Measurements from ENCODE around the gene NRIP1. TPM values are rescaled to one million over a fixed set of nuclear protein-coding genes. Genes with fewer than 3 reads are reported as not detected.

NRIP1 gene
- polyA plus RNA-seq, 3 donors from 2014 or later: 21.5 to 25.1 (median 24.4) TPM

- Mint-ChIP-seq H3K9me3 (no peaks in the 10 kb centered on the region), H3K27ac (no peak overlapping the region), H3K4me1 (no peaks in the 10 kb centered on the region), H3K4me3 (no peak overlapping the region), H3K36me3 (no peaks in the 10 kb centered on the region), H3K27me3 (ENCODE audit: low read depth in 3 of 3) (peaks cover under 1 to 15% (median 6%) of the 10 kb centered on the region in 3 donors)
- no peak for DNase-seq
These were observed 23.7 kb upstream of the NRIP1 start for GRCh38 chr21:15088488-15088887.

DNA sequence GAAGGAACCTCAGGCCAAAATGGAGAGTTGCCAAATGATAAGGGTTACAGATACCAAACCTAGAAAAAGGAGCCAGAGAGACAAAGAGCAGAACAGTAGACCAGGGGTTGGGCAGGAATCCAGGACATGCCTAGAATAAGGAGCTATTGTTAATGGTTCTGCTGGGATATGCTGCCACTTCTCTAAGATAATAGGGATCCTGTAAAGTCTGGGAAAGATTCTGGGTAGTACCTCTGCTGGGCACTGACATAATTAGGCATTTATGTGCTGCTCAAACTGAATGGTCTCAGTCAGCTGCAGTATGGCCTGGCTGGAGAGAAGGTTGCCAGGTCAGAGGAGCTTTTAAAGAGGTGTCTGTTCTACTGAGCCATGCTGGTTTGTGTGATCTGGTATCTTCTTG is 19.9 kb upstream of the NRIP1 start:
- no peaks in the 10 kb centered on the region for H3K36me3 Mint-ChIP-seq
- no peaks in the 10 kb centered on the region for H3K4me1 Mint-ChIP-seq
- no peaks in the 10 kb centered on the region for H3K9me3 Mint-ChIP-seq
- no peak overlapping the region for H3K4me3 Mint-ChIP-seq
- H3K27me3 Mint-ChIP-seq (ENCODE audit: low read depth in 3 of 3): peaks cover 0 to 9% (median 0%) of the 10 kb centered on the region in 3 donors
- H3K27ac Mint-ChIP-seq: no peak overlapping the region
- DNase-seq: no peak

- Mint-ChIP-seq H3K4me1 (no peaks in the 10 kb centered on the region), H3K9me3 (no peaks in the 10 kb centered on the region), H3K27ac (no peak overlapping the region), H3K4me3 (no peak overlapping the region), H3K36me3 (no peaks in the 10 kb centered on the region), H3K27me3 (ENCODE audit: low read depth in 3 of 3) (peaks cover 0 to 2% (median 0%) of the 10 kb centered on the region in 3 donors)
- no peak for DNase-seq
These were observed 15.7 kb upstream of the NRIP1 start for GRCh38 chr21:15080526-15080925.

DNA sequence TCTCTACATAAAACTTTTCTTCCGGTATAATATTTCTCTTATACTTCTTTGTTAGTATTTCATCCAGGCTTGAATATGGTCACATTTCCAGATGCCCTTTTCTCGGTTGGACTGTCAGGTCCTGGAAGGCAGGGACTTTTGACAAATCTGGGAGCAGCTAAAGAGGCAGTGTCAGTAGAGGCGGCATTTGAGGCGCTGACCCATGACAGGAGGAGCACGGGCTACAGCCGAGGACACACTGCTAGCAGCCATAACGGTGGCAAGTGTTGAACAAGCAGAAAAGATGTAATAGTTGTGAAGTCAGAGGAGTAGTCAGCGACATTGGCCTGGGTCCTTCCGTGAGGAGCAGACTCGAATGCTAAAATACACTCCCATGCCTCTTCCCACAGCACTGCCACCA is 14.5 kb upstream of the NRIP1 start:
- H3K4me3 Mint-ChIP-seq: no peak overlapping the region
- peaks cover 0 to 2% (median 2%) of the 10 kb centered on the region in 3 donors for H3K27me3 Mint-ChIP-seq (ENCODE audit: low read depth in 3 of 3)
- no peak for DNase-seq
- no peaks in the 10 kb centered on the region for H3K9me3 Mint-ChIP-seq
- H3K36me3 Mint-ChIP-seq: no peaks in the 10 kb centered on the region
- no peaks in the 10 kb centered on the region for H3K4me1 Mint-ChIP-seq
- no peak overlapping the region for H3K27ac Mint-ChIP-seq

- no peak for DNase-seq
- Mint-ChIP-seq H3K9me3 (no peaks in the 10 kb centered on the region), H3K27ac (no peak overlapping the region), H3K4me3 (no peak overlapping the region), H3K36me3 (no peaks in the 10 kb centered on the region), H3K27me3 (ENCODE audit: low read depth in 3 of 3) (peaks cover 0 to 4% (median 2%) of the 10 kb centered on the region in 3 donors), H3K4me1 (no peaks in the 10 kb centered on the region)
These were observed 13.4 kb upstream of the NRIP1 start for GRCh38 chr21:15078180-15078579.

DNA sequence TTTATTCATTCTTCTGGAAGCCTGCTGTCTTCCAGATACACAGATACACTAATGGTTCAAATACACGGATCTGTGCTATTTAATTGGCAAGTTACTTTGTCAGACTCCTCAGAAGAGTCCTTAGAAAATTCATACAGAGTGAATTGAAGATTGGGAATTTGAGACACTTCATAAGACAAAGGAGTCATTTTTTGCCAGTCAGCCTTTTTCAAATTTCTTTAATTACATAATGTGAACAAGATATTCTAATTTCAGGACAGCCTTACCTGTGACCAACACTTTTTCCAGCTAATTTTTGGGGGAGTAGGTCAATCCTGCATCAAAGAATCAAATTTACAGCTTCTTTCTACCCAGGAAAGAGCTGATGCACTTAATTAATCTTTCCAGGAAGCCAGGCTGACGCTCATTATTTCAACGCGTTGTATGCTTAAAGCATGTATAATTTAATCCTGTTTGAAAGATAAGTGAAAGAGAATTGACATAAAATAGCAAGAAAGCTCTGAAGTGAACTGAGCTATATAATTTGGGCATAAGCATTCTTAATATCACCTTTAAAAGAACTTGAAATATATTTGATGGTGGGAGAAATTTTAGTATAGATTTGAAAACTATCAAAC is 12.8 kb upstream of the NRIP1 start:
- Mint-ChIP-seq H3K4me1 (no peaks in the 10 kb centered on the region), H3K27me3 (ENCODE audit: low read depth in 3 of 3) (peaks cover 0 to 4% (median 2%) of the 10 kb centered on the region in 3 donors), H3K36me3 (no peaks in the 10 kb centered on the region), H3K27ac (no peak overlapping the region), H3K4me3 (no peak overlapping the region), H3K9me3 (no peaks in the 10 kb centered on the region)
- DNase-seq: no peak

DNA sequence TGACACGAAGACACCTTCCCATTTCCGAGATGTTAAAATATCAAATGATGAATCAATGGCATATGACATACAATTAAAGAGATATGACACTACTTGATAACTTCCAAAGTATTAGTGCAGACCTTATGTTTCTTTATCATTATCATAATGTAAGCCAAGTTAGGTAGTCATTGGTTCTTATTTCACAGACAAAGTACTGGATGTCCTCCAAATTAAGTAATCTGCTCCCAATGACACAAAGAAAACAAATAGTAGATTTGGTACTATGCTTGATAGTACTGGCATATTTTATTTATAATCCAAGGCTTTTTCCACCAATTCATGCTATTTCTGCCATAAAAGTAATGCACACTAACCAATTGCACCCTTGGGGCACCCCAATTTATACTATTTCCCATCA is 11.9 kb upstream of the NRIP1 start:
- Mint-ChIP-seq H3K27me3 (ENCODE audit: low read depth in 3 of 3) (peaks cover 0 to 4% (median 2%) of the 10 kb centered on the region in 3 donors), H3K4me3 (no peak overlapping the region), H3K36me3 (no peaks in the 10 kb centered on the region), H3K9me3 (no peaks in the 10 kb centered on the region), H3K27ac (no peak overlapping the region), H3K4me1 (no peaks in the 10 kb centered on the region)
- no peak for DNase-seq

DNA sequence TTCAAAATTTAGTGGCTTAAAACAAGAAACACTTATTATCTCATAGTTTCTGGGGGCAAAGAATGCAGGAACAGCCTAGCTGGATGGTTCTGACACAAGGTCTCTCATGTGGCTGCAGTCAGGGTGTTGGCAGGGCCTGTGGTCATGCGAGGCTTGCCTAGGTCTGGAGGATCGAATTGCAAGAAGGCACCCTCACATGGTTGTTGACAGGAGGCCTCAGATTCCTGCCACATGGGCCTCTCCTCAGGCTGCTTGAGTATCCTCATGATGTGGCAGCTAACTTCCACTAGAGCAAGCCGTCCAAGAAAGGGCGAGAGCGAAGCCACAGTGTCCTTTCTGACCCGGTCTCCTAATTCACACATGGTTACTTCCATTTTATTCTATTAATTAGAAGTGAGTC is 6.2 kb upstream of the NRIP1 start:
- Mint-ChIP-seq H3K9me3 (no peaks in the 10 kb centered on the region), H3K36me3 (no peaks in the 10 kb centered on the region), H3K4me1 (peaks cover 4 to 10% of the 10 kb centered on the region in 2 donors), H3K27ac (no peak overlapping the region), H3K4me3 (no peak overlapping the region), H3K27me3 (ENCODE audit: low read depth in 3 of 3) (peaks cover 1 to 3% (median 3%) of the 10 kb centered on the region in 3 donors)
- no peak for DNase-seq

GRCh38 chr21:15066123-15066575 is 1.3 kb upstream of the NRIP1 start:
- H3K9me3 Mint-ChIP-seq: peaks cover 0 to 1% (median 0%) of the 10 kb centered on the region in 6 donors
- no peak for DNase-seq
- H3K27ac Mint-ChIP-seq: peak overlapping the region; percentile 87 to 98 (median 96)
- H3K36me3 Mint-ChIP-seq: no peaks in the 10 kb centered on the region
- H3K4me3 Mint-ChIP-seq: peak overlapping the region; percentile 92 to 98 (median 93)
- H3K27me3 Mint-ChIP-seq (ENCODE audit: low read depth in 3 of 3): peaks cover 8 to 13% (median 11%) of the 10 kb centered on the region in 3 donors
- peaks cover 34 to 44% of the 10 kb centered on the region in 2 donors for H3K4me1 Mint-ChIP-seq

DNA sequence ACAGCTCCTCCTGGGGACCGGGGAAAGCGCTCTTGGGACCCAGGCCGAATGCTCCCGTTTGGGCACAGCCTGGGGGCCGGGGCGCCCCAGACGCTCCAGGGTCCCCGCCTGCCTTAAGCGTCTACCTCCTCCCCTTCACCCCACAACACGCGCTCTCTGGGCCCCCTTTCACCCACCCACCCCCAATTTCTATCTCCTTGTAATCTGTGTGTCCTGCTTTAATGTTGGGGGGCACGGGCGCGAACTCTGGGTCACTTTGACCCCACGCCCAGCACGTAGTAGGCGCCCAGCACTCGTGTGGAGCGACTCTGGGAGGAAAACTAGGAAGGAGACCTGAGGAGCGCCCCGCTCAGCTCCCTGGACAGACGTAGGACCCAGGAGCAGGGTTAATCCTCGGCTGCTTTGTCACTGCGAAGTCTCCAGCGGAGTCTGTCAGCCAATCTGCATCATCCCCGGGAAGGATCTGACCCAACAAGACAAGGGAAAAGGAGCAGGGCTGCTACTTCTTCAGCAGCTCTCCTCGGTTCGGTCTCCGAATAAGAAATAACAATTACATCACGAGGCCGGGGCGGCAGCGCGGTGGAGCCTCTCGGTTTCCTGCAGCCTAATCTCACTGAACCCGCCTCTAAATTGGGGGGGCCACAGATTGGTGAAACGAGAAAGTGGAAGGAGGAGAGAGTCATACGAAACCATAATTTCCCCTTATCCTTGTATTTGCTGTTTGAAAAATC is 757 bp upstream of the NRIP1 start:
- H3K27ac Mint-ChIP-seq: peak overlapping the region; percentile 87 to 98 (median 96)
- peaks cover 8 to 13% (median 11%) of the 10 kb centered on the region in 3 donors for H3K27me3 Mint-ChIP-seq (ENCODE audit: low read depth in 3 of 3)
- H3K4me1 Mint-ChIP-seq: peaks cover 40 to 50% of the 10 kb centered on the region in 2 donors
- H3K9me3 Mint-ChIP-seq: peaks cover 0 to 1% (median 0%) of the 10 kb centered on the region in 6 donors
- peak; percentile 73 to 76 (median 76) for DNase-seq
- H3K4me3 Mint-ChIP-seq: peak overlapping the region; percentile 92 to 98 (median 93)
- H3K36me3 Mint-ChIP-seq: no peaks in the 10 kb centered on the region

DNA sequence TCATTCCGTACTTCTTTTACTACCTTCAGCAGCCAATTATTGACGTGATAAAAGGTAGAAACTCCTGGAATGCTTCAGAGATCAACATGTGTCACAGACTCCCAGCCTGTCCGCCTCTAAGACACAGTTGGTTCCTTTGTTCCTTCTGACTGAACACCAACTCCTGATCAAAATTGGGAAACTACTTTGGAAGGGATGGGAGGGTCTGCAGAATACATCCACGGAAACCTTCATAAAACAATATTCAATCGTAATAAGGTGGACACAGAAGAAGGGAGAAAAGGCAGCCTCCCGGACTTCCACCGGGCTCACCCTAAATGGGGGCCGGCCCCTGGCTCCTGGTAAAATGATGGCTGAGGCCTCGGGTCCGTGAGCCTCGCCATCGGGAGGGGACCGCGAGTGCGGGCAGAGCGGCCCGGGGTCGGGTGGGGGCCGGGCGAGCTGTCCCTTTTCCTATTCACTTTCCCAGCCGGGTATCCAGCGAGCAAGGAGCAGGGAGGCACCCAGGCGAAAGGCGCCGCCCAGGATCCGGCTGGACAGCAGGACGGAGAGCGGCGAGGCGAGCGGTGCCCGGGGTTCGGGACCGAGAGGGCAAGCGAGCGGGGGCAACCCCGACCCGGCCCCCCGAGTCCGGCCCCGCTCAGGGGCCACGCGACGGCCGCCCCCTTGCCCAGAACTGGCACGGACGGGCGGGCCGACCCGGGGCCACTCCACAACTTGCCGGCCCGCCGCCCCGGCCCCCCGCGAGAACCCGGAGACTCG is 805 bp downstream of the NRIP1 start:
- Mint-ChIP-seq H3K9me3 (peaks cover 0 to 1% (median 0%) of the 10 kb centered on the region in 6 donors), H3K27me3 (ENCODE audit: low read depth in 3 of 3) (peaks cover 5 to 13% (median 11%) of the 10 kb centered on the region in 3 donors), H3K27ac (peak overlapping the region; percentile 77 to 92 (median 88)), H3K4me1 (peaks cover 47 to 64% of the 10 kb centered on the region in 2 donors), H3K36me3 (no peaks in the 10 kb centered on the region), H3K4me3 (peak overlapping the region; percentile 77 to 90 (median 85))
- no peak for DNase-seq

- H3K36me3 Mint-ChIP-seq: no peaks in the 10 kb centered on the region
- peak overlapping the region; percentile 77 to 90 (median 85) for H3K4me3 Mint-ChIP-seq
- no peak for DNase-seq
- peak overlapping the region; percentile 77 to 92 (median 88) for H3K27ac Mint-ChIP-seq
- peaks cover 4 to 13% (median 11%) of the 10 kb centered on the region in 3 donors for H3K27me3 Mint-ChIP-seq (ENCODE audit: low read depth in 3 of 3)
- H3K4me1 Mint-ChIP-seq: peaks cover 54 to 72% of the 10 kb centered on the region in 2 donors
- H3K9me3 Mint-ChIP-seq: peaks cover 0 to 1% (median 0%) of the 10 kb centered on the region in 6 donors
These were observed 1.6 kb downstream of the NRIP1 start for GRCh38 chr21:15063081-15063813.

DNA sequence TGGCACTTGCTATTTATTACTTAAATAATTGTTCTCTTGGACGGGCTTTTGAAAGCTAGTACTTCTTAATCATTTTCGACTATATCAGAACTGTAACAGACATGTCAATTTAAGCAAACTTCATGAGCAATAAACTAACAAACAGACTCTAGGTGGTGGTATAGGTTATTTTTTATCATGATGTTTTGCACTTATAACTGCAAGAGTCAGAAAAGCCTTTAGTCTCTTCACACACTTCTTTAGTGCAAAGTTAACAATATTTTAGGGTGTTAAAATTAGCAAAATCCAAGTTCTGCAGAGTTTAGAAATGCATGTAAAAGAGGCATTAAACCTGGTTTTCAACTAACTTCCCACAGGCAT is 2.2 kb downstream of the NRIP1 start:
- Mint-ChIP-seq H3K27ac (peak overlapping the region; percentile 51 to 90 (median 86)), H3K27me3 (ENCODE audit: low read depth in 3 of 3) (peaks cover 6 to 13% (median 11%) of the 10 kb centered on the region in 3 donors), H3K9me3 (peaks cover 0 to 1% (median 0%) of the 10 kb centered on the region in 6 donors), H3K4me3 (peak overlapping the region; percentile 77 to 90 (median 85)), H3K4me1 (peaks cover 58 to 78% of the 10 kb centered on the region in 2 donors), H3K36me3 (no peaks in the 10 kb centered on the region)
- DNase-seq: no peak
